WERI-Rb-1 (cell line): Measurements from ENCODE around the gene SPAG6.
"Not testable (repeated sequence)": the region's sequence is repeated elsewhere in the genome, so short reads cannot be mapped to it uniquely, and the experiment has no call there.

Experiments used
- DNase-seq: peaks from one replicate; pipeline ENCODE4 v3.0.0-alpha.2; 2020
- H3K27ac ChIP-seq: fragments of 250-450 bp; sonication (Bioruptor Pico); 2 replicates; pipeline ENCODE4 v1.5.1; 2020; ENCODE audit warnings: mild to moderate bottlenecking, moderate library complexity
- H3K27me3 ChIP-seq: fragments of 250-450 bp; sonication (Bioruptor Pico); 2 replicates; pipeline ENCODE4 v1.5.1; 2021; ENCODE audit warnings: mild to moderate bottlenecking, low read depth, moderate library complexity; ENCODE audit not compliant: insufficient read depth, severe bottlenecking
- H3K36me3 ChIP-seq: fragments of 250-450 bp; sonication (Bioruptor Pico); 2 replicates; pipeline ENCODE4 v1.5.1; 2020; ENCODE audit warnings: mild to moderate bottlenecking, moderate library complexity
- H3K4me3 ChIP-seq: 2 replicates; pipeline ENCODE4 v1.5.1; 2011; ENCODE audit warnings: low read depth, mild to moderate bottlenecking, control low read depth, low read length
- H3K9me3 ChIP-seq: fragments of 250-450 bp; sonication (Bioruptor Pico); 2 replicates; pipeline ENCODE4 v1.5.1; 2021; ENCODE audit warnings: mild to moderate bottlenecking, moderate library complexity; ENCODE audit not compliant: severe bottlenecking
- TF ChIP-seq, protein P1 (sequence below): IDR thresholded peaks from 2 replicates; pipeline ENCODE4 v1.5.1; 2011; ENCODE audit warnings: low read depth, mild to moderate bottlenecking, control low read depth, inconsistent platforms, low read length

The SPAG6 gene

DNA sequence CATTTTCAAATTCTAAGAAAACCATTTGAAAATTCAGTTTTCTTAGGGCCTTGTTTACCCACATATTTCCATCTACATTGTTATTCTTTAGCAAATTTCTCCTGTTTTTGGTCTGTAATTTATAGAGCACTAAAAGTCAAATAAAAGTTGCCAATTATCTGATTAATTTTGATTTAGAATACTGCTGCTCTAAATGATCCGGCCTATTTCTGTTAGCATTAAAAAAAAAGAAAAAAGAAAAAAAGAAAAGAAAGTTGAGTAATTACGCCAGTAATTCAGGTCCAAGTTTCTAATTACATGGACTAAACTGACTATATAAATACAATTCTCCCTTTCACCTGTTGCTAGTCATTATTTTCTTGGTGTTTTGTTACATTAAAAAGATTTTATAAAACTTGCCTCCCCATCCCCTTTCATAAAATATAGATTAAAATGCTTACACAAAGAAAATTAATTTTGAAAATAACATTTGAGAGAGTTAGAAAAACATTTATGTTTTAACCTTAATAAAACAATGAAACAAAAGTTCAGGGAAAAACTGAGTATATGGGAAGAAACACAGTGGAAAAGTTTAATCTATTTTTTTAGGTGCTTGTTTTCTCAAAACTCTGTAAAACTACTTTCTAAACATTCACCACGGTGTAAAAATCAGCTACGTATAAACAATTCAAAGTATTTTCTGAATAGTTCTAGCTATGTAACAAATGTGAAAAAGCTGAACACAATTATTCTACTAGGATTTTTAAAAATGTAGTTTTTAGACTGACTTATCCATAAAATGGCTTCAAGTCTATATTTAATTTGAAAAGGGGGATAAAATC lies 35.9 kb upstream of the SPAG6 start:
- no peak overlapping the region for H3K27ac ChIP-seq
- H3K36me3 ChIP-seq, result no peaks in the 10 kb centered on the region
- no peaks in the 10 kb centered on the region for H3K27me3 ChIP-seq
- no peaks in the 10 kb centered on the region for H3K9me3 ChIP-seq
- DNase-seq, result no peak
- no peak overlapping the region for H3K4me3 ChIP-seq
- TF ChIP-seq, protein P1, sequence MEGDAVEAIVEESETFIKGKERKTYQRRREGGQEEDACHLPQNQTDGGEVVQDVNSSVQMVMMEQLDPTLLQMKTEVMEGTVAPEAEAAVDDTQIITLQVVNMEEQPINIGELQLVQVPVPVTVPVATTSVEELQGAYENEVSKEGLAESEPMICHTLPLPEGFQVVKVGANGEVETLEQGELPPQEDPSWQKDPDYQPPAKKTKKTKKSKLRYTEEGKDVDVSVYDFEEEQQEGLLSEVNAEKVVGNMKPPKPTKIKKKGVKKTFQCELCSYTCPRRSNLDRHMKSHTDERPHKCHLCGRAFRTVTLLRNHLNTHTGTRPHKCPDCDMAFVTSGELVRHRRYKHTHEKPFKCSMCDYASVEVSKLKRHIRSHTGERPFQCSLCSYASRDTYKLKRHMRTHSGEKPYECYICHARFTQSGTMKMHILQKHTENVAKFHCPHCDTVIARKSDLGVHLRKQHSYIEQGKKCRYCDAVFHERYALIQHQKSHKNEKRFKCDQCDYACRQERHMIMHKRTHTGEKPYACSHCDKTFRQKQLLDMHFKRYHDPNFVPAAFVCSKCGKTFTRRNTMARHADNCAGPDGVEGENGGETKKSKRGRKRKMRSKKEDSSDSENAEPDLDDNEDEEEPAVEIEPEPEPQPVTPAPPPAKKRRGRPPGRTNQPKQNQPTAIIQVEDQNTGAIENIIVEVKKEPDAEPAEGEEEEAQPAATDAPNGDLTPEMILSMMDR, result no peak

DNA sequence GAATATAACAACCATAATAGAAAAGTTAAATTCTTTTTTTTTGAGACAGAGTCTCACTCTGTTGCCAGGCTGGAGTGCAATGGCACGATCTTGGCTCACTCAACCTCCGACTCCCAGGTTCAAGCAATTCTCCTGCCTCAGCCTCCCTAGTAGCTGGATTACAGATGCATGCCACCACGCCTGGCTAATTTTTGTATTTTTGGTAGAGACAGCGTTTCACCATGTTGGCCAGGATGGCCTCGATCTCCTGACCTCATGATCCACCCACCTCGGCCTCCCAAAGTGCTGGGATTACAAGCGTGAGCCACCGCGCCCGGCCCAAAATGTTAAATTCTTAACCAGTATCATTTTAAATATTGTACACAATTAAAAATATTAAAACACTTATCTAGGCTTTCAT lies 35.3 kb upstream of the SPAG6 start:
- not testable (repeated sequence) for H3K9me3 ChIP-seq, H3K27ac ChIP-seq, H3K36me3 ChIP-seq, DNase-seq, H3K4me3 ChIP-seq, H3K27me3 ChIP-seq

DNA sequence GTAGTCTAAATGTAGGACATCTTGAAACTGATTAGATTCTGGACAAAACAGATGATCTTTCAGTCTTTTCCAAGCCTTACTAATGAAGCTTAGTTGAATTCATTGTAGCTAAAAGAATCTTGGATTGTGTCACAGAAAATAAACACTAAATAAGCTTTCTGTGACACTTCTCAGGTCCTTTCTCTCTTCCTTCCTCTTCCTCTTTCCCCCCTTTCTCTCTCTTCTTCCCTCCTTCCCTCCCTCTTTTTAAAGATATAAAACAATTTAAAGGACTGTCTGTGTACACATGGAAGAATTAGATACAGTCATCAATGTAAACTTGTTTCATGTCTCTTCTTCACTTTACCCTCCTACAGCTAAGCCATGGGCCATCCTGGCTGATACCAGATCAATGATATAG lies 34.4 kb upstream of the SPAG6 start:
- Histone ChIP-seq H3K36me3 (no peaks in the 10 kb centered on the region), H3K27ac (no peak overlapping the region), H3K9me3 (no peaks in the 10 kb centered on the region), H3K4me3 (no peak overlapping the region), H3K27me3 (no peaks in the 10 kb centered on the region)
- TF ChIP-seq, protein P1, result no peak
- DNase-seq, result no peak

DNA sequence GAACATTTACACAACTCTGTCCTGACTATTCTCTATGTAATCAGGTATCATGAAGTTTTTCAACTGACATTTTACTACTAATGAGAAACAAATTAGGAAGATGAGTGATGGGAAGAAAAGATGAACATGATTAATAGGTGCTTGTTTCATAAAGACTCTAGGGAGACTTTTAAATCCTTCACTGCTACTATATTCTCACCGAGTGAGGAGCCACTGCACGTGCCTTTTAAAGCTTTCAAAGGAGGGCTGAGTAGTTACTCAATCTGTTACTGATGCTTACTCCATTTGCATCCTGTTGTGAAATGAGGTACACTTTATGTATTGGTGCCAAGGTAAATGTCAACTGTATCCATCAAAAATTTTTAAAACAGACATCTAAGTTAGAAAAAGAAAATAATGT lies 30.4 kb upstream of the SPAG6 start:
- no peak for DNase-seq
- Histone ChIP-seq H3K36me3 (no peaks in the 10 kb centered on the region), H3K27ac (no peak overlapping the region), H3K9me3 (no peaks in the 10 kb centered on the region), H3K27me3 (no peaks in the 10 kb centered on the region), H3K4me3 (no peak overlapping the region)
- TF ChIP-seq, protein P1, result no peak

DNA sequence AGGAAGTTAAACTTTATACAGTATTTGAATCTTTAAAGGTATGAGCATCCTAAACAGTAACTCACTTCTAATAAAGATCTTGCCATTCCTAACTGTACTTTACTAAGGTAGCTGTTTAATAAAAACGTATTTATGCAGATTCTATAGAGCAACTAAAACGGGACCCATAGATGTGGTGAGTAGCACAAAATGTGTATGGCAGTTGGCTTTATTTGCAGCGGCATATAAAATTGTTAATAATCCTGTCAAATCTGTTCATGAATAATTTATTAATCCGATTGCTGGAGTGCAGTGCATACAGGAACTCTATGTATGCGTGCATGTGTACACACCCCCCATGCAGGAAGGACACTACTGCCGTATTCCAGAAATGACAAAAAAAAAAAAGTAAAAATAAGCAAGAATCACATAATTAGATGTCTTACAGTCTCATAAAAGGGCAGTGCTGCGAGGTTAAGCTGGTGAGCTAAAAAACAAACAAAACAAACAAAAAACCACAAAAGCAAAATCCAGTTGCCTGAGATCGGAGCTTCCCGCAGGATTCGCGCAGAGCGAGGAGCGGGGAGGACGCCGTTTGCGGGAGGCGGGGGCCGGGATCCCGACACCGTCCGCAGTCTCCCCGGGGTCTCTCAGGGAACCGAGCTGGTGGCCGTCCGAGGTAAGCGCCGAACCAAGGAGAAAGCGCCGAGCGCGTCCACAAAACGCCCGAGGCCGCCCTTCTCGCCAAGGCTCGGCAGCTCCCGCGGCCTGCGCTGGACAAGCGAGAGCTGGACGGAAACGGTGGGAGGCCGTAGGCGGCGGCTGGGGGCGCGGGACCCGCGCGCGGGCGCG lies 29.6 kb upstream of the SPAG6 start:
- Histone ChIP-seq H3K27ac (peak overlapping the region; percentile 96), H3K27me3 (no peaks in the 10 kb centered on the region), H3K4me3 (peak overlapping the region; percentile 92), H3K9me3 (no peaks in the 10 kb centered on the region), H3K36me3 (no peaks in the 10 kb centered on the region)
- TF ChIP-seq, protein P1, result no peak
- no peak for DNase-seq

DNA sequence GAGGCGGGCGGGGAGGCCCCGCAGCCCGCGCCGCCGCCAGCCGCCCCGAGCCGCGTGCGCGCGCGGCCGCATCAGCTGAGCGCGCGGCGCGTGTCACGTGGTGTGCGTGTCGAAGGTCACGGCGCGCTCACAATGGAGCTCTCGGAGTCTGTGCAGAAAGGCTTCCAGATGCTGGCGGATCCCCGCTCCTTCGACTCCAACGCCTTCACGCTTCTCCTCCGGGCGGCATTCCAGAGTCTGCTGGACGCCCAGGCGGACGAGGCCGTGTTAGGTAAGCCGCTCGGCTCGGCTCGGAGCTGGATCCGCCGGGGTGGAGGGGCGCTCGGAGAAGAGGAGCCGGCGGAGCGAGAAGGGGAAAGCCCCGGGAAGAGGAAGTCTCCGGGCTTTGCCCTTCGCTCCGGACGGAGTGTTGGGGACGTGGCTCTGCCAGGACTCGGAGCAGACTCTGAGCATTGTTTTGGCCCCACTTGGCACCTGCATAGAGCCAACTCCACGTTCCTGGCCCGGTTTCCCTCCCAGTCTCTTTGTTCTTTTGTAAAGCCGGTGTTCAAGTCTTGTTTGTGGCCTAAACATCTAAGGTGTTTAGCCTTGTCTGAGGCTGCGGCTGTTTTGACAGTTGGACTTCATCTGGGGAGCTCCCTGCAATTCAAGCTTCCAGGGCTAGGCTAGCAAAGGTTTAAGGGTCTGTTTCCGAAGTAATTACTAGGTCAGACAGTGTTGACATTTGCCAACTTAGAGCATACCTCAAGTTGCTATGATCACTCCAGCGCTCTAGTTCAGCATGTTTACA lies 28.8 kb upstream of the SPAG6 start, which contains the start of gene COMMD3:
COMMD3 (plus strand) TSS at position 103 of the 790 bp plus-strand sequence; CDS start at position 133, 30 bp downstream.
- TF ChIP-seq, protein P1, result no peak
- Histone ChIP-seq H3K27me3 (no peaks in the 10 kb centered on the region), H3K27ac (peak within 1 kb of the TSS; percentile 96), H3K36me3 (no peaks in the 10 kb centered on the region), H3K4me3 (peak within 1 kb of the TSS; percentile 92), H3K9me3 (no peaks in the 10 kb centered on the region)
- peak; percentile 75 for DNase-seq
